Calu3 (cell line): ENCODE measurements around the gene LDAH. TPM values are rescaled to one million over a fixed set of nuclear protein-coding genes. Genes with fewer than 3 reads are reported as not detected.

ENCODE experiments used
- BruUV-seq: library from RNA; stranded (reverse); fragments of 400-500 nt; replicated peaks from 2 replicates; lab custom pipeline; 2021; lab: Mats Ljungman, UMichigan
- CTCF ChIA-PET: fragments of 300-600 bp; sonication (Branson Sonifier 250); formaldehyde crosslinking; loops from one replicate; lab custom pipeline; 2022; ENCODE audit warnings: antibody characterized with exemption; lab: Charles Lee
- DNase-seq: peaks from one replicate; pipeline ENCODE4 v3.0.0; 2022
- H3K27ac Mint-ChIP-seq: one replicate; pipeline ENCODE4 v1.8.0; 2022; ENCODE audit warnings: mixed read lengths; ENCODE audit not compliant: unreplicated experiment
- H3K27me3 Mint-ChIP-seq: one replicate; pipeline ENCODE4 v1.8.0; 2022; ENCODE audit warnings: mixed read lengths; ENCODE audit not compliant: unreplicated experiment
- H3K36me3 Mint-ChIP-seq: one replicate; pipeline ENCODE4 v1.8.0; 2022; ENCODE audit warnings: mild to moderate bottlenecking, moderate library complexity, mixed read lengths; ENCODE audit not compliant: insufficient read depth, unreplicated experiment
- H3K4me1 Mint-ChIP-seq: one replicate; pipeline ENCODE4 v1.8.0; 2022; ENCODE audit warnings: mild to moderate bottlenecking, low read depth, mixed read lengths; ENCODE audit not compliant: unreplicated experiment
- H3K4me3 Mint-ChIP-seq: one replicate; pipeline ENCODE4 v1.8.0; 2022; ENCODE audit warnings: mild to moderate bottlenecking, low read depth, moderate library complexity, mixed read lengths; ENCODE audit not compliant: unreplicated experiment
- H3K9me3 Mint-ChIP-seq: one replicate; pipeline ENCODE4 v1.8.0; 2022; ENCODE audit warnings: low read depth, mixed read lengths; ENCODE audit not compliant: unreplicated experiment
- CTCF ChIP-seq: fragments of 200-600 bp; IDR thresholded peaks from one replicate; pipeline ENCODE4 v1.8.0; 2022; ENCODE audit warnings: antibody characterized with exemption; ENCODE audit not compliant: unreplicated experiment
- intact Hi-C: fragments of 100-400 bp; cut with micrococcal nuclease; formaldehyde crosslinking; loops from one replicate; pipeline ENCODE4 v1.10.0; 2022; ENCODE audit not compliant: unreplicated experiment
- total RNA-seq: library from RNA; stranded (reverse); gene quantifications from 2 replicates; pipeline ENCODE4 v1.2.3, GENCODE V29; 2022

LDAH gene
- total RNA-seq, 1 experiment from 2014 or later = 18.1 TPM

- Mint-ChIP-seq H3K9me3 (no peaks in the 10 kb centered on the region), H3K4me3 (no peak overlapping the region), H3K36me3 (no peaks in the 10 kb centered on the region), H3K4me1 (no peaks in the 10 kb centered on the region), H3K27ac (no peak overlapping the region), H3K27me3 (no peaks in the 10 kb centered on the region)
- TF ChIP-seq CTCF = no peak
- no peak for DNase-seq
- CTCF ChIA-PET = no interaction called here
- BruUV-seq = no TSS peak
- intact Hi-C loops = no loop called here
Measured at GRCh38 chr2:20766798-20767644, 55.9 kb downstream of the LDAH start.

GRCh38 chr2:20766213-20766612 is 56.7 kb downstream of the LDAH start:
- Mint-ChIP-seq H3K4me3 (no peak overlapping the region), H3K4me1 (no peaks in the 10 kb centered on the region), H3K36me3 (no peaks in the 10 kb centered on the region), H3K9me3 (no peaks in the 10 kb centered on the region), H3K27me3 (no peaks in the 10 kb centered on the region), H3K27ac (no peak overlapping the region)
- BruUV-seq = no TSS peak
- intact Hi-C loops = no loop called here
- CTCF ChIA-PET = no interaction called here
- TF ChIP-seq CTCF = no peak
- DNase-seq = no peak

- Mint-ChIP-seq H3K27me3 (no peaks in the 10 kb centered on the region), H3K4me3 (no peak overlapping the region), H3K36me3 (no peaks in the 10 kb centered on the region), H3K27ac (no peak overlapping the region), H3K9me3 (no peaks in the 10 kb centered on the region), H3K4me1 (no peaks in the 10 kb centered on the region)
- no TSS peak for BruUV-seq
- DNase-seq = no peak
- no peak for TF ChIP-seq CTCF
- intact Hi-C loops = no loop called here
- CTCF ChIA-PET = interaction anchor here (0.6 kb wide), 1 partner anchor 531 kb away, joined by 4 read pairs; no protein-coding TSS in a partner anchor
Measured at GRCh38 chr2:20762945-20763683, 59.8 kb downstream of the LDAH start.

DNA sequence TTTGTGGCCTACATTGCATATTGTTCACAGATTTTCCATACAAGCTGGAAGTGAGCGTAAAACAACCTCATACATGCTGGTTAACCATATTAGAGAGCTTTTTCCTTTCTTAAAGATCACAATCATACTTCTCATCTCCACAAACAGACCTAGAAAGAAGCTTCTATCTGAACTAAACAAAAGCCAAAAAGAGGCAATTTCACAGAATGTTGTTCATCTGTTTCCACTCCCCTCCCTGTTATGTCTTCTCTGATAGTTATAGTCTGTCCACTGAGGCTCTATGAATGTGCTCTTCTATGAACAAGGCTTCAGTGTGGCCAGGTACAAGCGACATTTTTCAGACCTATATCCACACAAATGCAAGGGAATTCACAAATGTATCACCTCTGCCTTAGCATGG is 63.4 kb downstream of the LDAH start:
- no TSS peak for BruUV-seq
- Mint-ChIP-seq H3K27ac (no peak overlapping the region), H3K4me3 (no peak overlapping the region), H3K27me3 (no peaks in the 10 kb centered on the region), H3K4me1 (no peaks in the 10 kb centered on the region), H3K9me3 (no peaks in the 10 kb centered on the region), H3K36me3 (no peaks in the 10 kb centered on the region)
- no peak for DNase-seq
- intact Hi-C loops = loop anchor here (5.0 kb wide), 2 partner anchors 77 to 97 kb away; no protein-coding TSS in a partner anchor
- CTCF ChIA-PET = interaction anchor here (0.6 kb wide), 1 partner anchor 640 kb away, joined by 4 read pairs; no protein-coding TSS in a partner anchor
- TF ChIP-seq CTCF = no peak
